Duodenal mucosa (tissue), 2 donors: Measurements from ENCODE around the gene LCN12.
"Not testable (repeated sequence)": the region's sequence is repeated elsewhere in the genome, so short reads cannot be mapped to it uniquely, and the experiment has no call there.

Source experiments
- H3K27ac ChIP-seq: one replicate; pipeline ENCODE4 v1.7.0; 2013; ENCODE audit warnings: low read depth, low read length
- H3K27me3 ChIP-seq, 2 donors: one replicate each; pipeline ENCODE4 v1.7.0; 2013; ENCODE audit warnings: low read length in 2 of 2, control low read depth in 1 of 2; ENCODE audit not compliant: insufficient read depth in 2 of 2, control insufficient read depth in 1 of 2
- H3K36me3 ChIP-seq, 2 donors: one replicate each; pipeline ENCODE4 v1.7.0; 2013; ENCODE audit warnings: low read length in 2 of 2, control low read depth in 1 of 2; ENCODE audit not compliant: insufficient read depth in 2 of 2, control insufficient read depth in 1 of 2
- H3K4me1 ChIP-seq, 2 donors: one replicate each; pipeline ENCODE4 v1.7.0; 2013; ENCODE audit warnings: low read length in 2 of 2, control low read depth in 1 of 2; ENCODE audit not compliant: insufficient read depth in 2 of 2, control insufficient read depth in 1 of 2
- H3K4me3 ChIP-seq, 2 donors: one replicate each; pipeline ENCODE4 v1.7.0; 2013; ENCODE audit warnings: low read length in 2 of 2, low read depth in 1 of 2
- H3K9ac ChIP-seq, 2 donors: one replicate each; pipeline ENCODE4 v1.7.0; 2013; ENCODE audit warnings: low read length in 2 of 2, low read depth in 1 of 2
- H3K9me3 ChIP-seq, 2 donors: one replicate each; pipeline ENCODE4 v1.7.0; 2013; ENCODE audit warnings: low read length in 2 of 2, control low read depth in 1 of 2; ENCODE audit not compliant: control insufficient read depth in 1 of 2

Gene LCN12

GRCh38 chr9:136997371-136997770, 45.3 kb downstream of the LCN12 start:
- Histone ChIP-seq H3K9ac (peak overlapping the region in 1 of 2 donors; percentile 12), H3K9me3 (no peaks in the 10 kb centered on the region), H3K4me3 (peak overlapping the region; percentile 10 to 52), H3K36me3 (peaks cover 0 to 3% of the 10 kb centered on the region in 2 donors), H3K27me3 (peaks cover 0 to 12% of the 10 kb centered on the region in 2 donors), H3K27ac (no peak overlapping the region), H3K4me1 (peaks cover 37 to 48% of the 10 kb centered on the region in 2 donors)

- Histone ChIP-seq H3K27ac (no peak overlapping the region), H3K9ac (no peak overlapping the region), H3K4me1 (peaks cover 36 to 44% of the 10 kb centered on the region in 2 donors)
These were observed 45.8 kb downstream of the LCN12 start for GRCh38 chr9:136997830-136998234.

DNA sequence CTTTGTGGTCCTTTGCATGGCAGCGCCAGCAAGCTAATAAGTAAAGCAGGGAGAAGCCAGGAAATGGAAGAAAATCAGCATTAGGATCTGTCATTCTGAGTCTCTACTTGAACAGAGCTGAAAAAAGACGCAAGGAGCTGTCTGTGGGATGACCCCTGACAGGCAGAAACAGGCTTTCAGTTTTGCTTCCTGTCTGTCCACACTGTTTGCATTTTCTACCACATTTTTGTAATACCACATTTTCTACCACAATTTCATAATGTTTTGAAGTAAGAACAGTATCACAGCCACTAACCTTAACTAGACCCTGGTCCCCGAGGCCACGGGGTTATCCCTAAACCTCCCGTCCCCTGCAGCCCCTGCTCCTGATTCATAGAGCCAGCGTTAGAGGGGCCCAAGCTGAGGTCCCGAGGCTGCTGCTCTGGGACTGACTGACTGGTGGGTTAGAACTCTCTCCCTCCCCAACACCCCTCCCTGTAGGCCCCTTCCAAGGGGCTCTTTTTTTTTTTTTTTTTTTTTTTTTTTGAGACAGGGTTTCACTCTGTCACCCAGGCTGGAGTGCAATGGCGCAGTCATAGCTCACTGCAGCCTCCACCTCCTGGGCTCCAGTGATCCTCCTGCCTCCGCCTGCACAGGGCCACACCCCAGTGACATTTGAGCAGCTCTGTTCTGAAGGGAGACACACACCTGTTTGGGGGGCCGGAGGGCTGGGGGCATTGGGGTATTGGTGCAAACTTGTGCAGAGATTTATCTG, 48.3 kb downstream of the LCN12 start:
- H3K27me3 ChIP-seq = peaks cover 0 to 12% of the 10 kb centered on the region in 2 donors
- H3K4me1 ChIP-seq = peaks cover 20 to 22% of the 10 kb centered on the region in 2 donors
- H3K4me3 ChIP-seq = peak overlapping the region in 1 of 2 donors; percentile 32
- H3K36me3 ChIP-seq = no peaks in the 10 kb centered on the region
- H3K27ac ChIP-seq = peak overlapping the region; percentile 56
- peak overlapping the region in 1 of 2 donors; percentile 19 for H3K9ac ChIP-seq
- no peaks in the 10 kb centered on the region for H3K9me3 ChIP-seq

More at GRCh38 chr9:136997830-136998234, 45.8 kb downstream of the LCN12 start:
- H3K9me3 ChIP-seq = no peaks in the 10 kb centered on the region
- H3K36me3 ChIP-seq = peaks cover 0 to 3% of the 10 kb centered on the region in 2 donors
- peaks cover 0 to 12% of the 10 kb centered on the region in 2 donors for H3K27me3 ChIP-seq
- H3K4me3 ChIP-seq = peak overlapping the region; percentile 10 to 52

GRCh38 chr9:137001857-137002645, 50.0 kb downstream of the LCN12 start:
- no peak overlapping the region for H3K4me3 ChIP-seq
- no peaks in the 10 kb centered on the region for H3K36me3 ChIP-seq
- no peaks in the 10 kb centered on the region for H3K9me3 ChIP-seq
- peaks cover 7% of the 10 kb centered on the region in 2 donors for H3K4me1 ChIP-seq
- H3K27ac ChIP-seq = no peak overlapping the region
- H3K27me3 ChIP-seq = peaks cover 0 to 5% of the 10 kb centered on the region in 2 donors
- no peak overlapping the region for H3K9ac ChIP-seq

- no peak overlapping the region for H3K9ac ChIP-seq
- no peak overlapping the region for H3K27ac ChIP-seq
- peaks cover 0 to under 1% of the 10 kb centered on the region in 2 donors for H3K27me3 ChIP-seq
- no peaks in the 10 kb centered on the region for H3K36me3 ChIP-seq
- no peak overlapping the region for H3K4me3 ChIP-seq
- no peaks in the 10 kb centered on the region for H3K9me3 ChIP-seq
- H3K4me1 ChIP-seq = peaks cover under 1 to 1% of the 10 kb centered on the region in 2 donors
These were observed 50.6 kb downstream of the LCN12 start for GRCh38 chr9:137002646-137003041.

DNA sequence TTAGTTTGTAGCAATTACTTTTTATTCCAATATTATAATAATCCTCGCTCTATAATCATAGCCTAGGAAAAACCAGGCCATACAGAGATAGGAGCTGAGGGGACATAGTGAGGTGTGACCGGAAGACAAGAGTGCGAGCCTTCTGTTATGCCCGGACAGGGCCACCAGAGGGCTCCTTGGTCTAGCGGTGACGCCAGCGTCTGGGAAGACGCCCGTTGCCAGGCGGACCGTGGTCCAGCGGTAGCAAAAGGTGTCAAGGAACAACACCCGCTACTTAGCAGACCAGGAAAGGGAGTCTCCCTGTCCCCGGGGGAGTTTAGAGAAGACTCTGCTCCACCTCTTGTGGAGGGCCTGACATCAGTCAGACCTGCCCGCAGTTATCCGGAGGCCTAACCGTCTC, 52.2 kb downstream of the LCN12 start:
- H3K27me3 ChIP-seq, H3K27ac ChIP-seq, H3K9me3 ChIP-seq, H3K9ac ChIP-seq, H3K4me1 ChIP-seq, H3K36me3 ChIP-seq, H3K4me3 ChIP-seq: not testable (repeated sequence)
